NAMALWA (cell line): Measurements from ENCODE around the gene IFRD1.

Experiments
- DNase-seq: peaks from one replicate; pipeline ENCODE4 v3.0.0-alpha.2; 2015; ENCODE audit warnings: low spot score

Gene IFRD1

GRCh38 chr7:112449902-112450806, at the start of gene IFRD1:
Gene IFRD1, plus strand, starts transcription at chr7:112450460. Its CDS starts 229 bp downstream, at chr7:112450689.
- peak; percentile 98 for DNase-seq

GRCh38 chr7:112404321-112404720, 45.9 kb upstream of the IFRD1 start:
- DNase-seq = no peak

- no peak for DNase-seq
Observed at GRCh38 chr7:112405286-112405685, 45.0 kb upstream of the IFRD1 start.

GRCh38 chr7:112407261-112407660, 43.0 kb upstream of the IFRD1 start:
- DNase-seq = no peak

GRCh38 chr7:112410092-112410491, 40.2 kb upstream of the IFRD1 start:
- DNase-seq = no peak

GRCh38 chr7:112411186-112411795, 39.0 kb upstream of the IFRD1 start:
- peak; percentile 35 for DNase-seq

GRCh38 chr7:112414855-112415490, 35.3 kb upstream of the IFRD1 start:
- DNase-seq = peak; percentile 61

GRCh38 chr7:112416127-112416526, 34.1 kb upstream of the IFRD1 start:
- no peak for DNase-seq

- DNase-seq = no peak
Observed at GRCh38 chr7:112419543-112420130, 30.6 kb upstream of the IFRD1 start.

GRCh38 chr7:112420236-112420861, 29.9 kb upstream of the IFRD1 start:
- DNase-seq = no peak

- peak; percentile 88 for DNase-seq
Observed at GRCh38 chr7:112421666-112422486, 28.4 kb upstream of the IFRD1 start.

GRCh38 chr7:112422842-112423496, 27.3 kb upstream of the IFRD1 start:
- DNase-seq = peak; percentile 16

- no peak for DNase-seq
Observed at GRCh38 chr7:112423987-112424386, 26.3 kb upstream of the IFRD1 start.

- DNase-seq = no peak
Observed at GRCh38 chr7:112427984-112428383, 22.3 kb upstream of the IFRD1 start.

- DNase-seq = no peak
Observed at GRCh38 chr7:112428715-112429114, 21.5 kb upstream of the IFRD1 start.

- no peak for DNase-seq
Observed at GRCh38 chr7:112430649-112431048, 19.6 kb upstream of the IFRD1 start.

- DNase-seq = no peak
Observed at GRCh38 chr7:112431803-112432202, 18.5 kb upstream of the IFRD1 start.

- DNase-seq = peak; percentile 19
Observed at GRCh38 chr7:112433289-112433688, 17.0 kb upstream of the IFRD1 start.

- DNase-seq = no peak
Observed at GRCh38 chr7:112437072-112437471, 13.2 kb upstream of the IFRD1 start.

- DNase-seq = no peak
Observed at GRCh38 chr7:112439476-112439875, 10.8 kb upstream of the IFRD1 start.

GRCh38 chr7:112442210-112442609, 8.1 kb upstream of the IFRD1 start:
- DNase-seq = no peak
